Activated CD4-positive, alpha-beta T cell treated with anti-CD3 and anti-CD28 coated beads for 4 hours (primary cell): Measurements from ENCODE around the gene ERBB4.

ENCODE experiments used
- DNase-seq, 2 donors: peaks; one replicate each; pipeline ENCODE4 v3.0.0-alpha.2; 2020

The ERBB4 gene

GRCh38 chr2:211868996-211869533 is 669.5 kb downstream of the ERBB4 start:
- no peak for DNase-seq

- DNase-seq: no peak
Observed at GRCh38 chr2:211867845-211868451, 670.7 kb downstream of the ERBB4 start.

- DNase-seq: no peak
Observed at GRCh38 chr2:211864328-211864727, 674.3 kb downstream of the ERBB4 start.

- no peak for DNase-seq
Observed at GRCh38 chr2:211860224-211860623, 678.4 kb downstream of the ERBB4 start.

- DNase-seq: no peak
Observed at GRCh38 chr2:211854832-211855231, 683.8 kb downstream of the ERBB4 start.

- no peak for DNase-seq
Observed at GRCh38 chr2:211846714-211847113, 691.9 kb downstream of the ERBB4 start.

- no peak for DNase-seq
Observed at GRCh38 chr2:211846036-211846400, 692.6 kb downstream of the ERBB4 start.

- DNase-seq: no peak
Observed at GRCh38 chr2:211845338-211846035, 693.1 kb downstream of the ERBB4 start.

GRCh38 chr2:211837706-211838105 is 700.9 kb downstream of the ERBB4 start:
- no peak for DNase-seq

GRCh38 chr2:211837206-211837605 is 701.4 kb downstream of the ERBB4 start:
- DNase-seq: no peak

- no peak for DNase-seq
Observed at GRCh38 chr2:211836409-211836808, 702.2 kb downstream of the ERBB4 start.

- no peak for DNase-seq
Observed at GRCh38 chr2:211835695-211836094, 702.9 kb downstream of the ERBB4 start.

GRCh38 chr2:211833582-211834279 is 704.9 kb downstream of the ERBB4 start:
- DNase-seq: no peak

- DNase-seq: no peak
Observed at GRCh38 chr2:211829725-211830124, 708.9 kb downstream of the ERBB4 start.

- no peak for DNase-seq
Observed at GRCh38 chr2:211823886-211824479, 714.6 kb downstream of the ERBB4 start.

- no peak for DNase-seq
Observed at GRCh38 chr2:211822686-211823335, 715.8 kb downstream of the ERBB4 start.

GRCh38 chr2:211816754-211817153 is 721.8 kb downstream of the ERBB4 start:
- no peak for DNase-seq

GRCh38 chr2:211812587-211812986 is 726.0 kb downstream of the ERBB4 start:
- DNase-seq: no peak

- no peak for DNase-seq
Observed at GRCh38 chr2:211802666-211803065, 735.9 kb downstream of the ERBB4 start.

- no peak for DNase-seq
Observed at GRCh38 chr2:211800001-211800400, 738.6 kb downstream of the ERBB4 start.

- DNase-seq: no peak
Observed at GRCh38 chr2:211798868-211799267, 739.7 kb downstream of the ERBB4 start.

GRCh38 chr2:211793690-211794089 is 744.9 kb downstream of the ERBB4 start:
- DNase-seq: no peak

- no peak for DNase-seq
Observed at GRCh38 chr2:211789982-211790381, 748.6 kb downstream of the ERBB4 start.
